Measurements from ENCODE around the gene FBXO22. TPM values are rescaled to one million over a fixed set of nuclear protein-coding genes. Genes with fewer than 3 reads are reported as not detected.
"Not testable (repeated sequence)": the region's sequence is repeated elsewhere in the genome, so short reads cannot be mapped to it uniquely, and the experiment has no call there.

The FBXO22 gene
- total RNA-seq, 1 donor from 2014 or later = 25.1 TPM

- not testable (repeated sequence) for DNase-seq (ENCODE audit: low read depth)
Measured at GRCh38 chr15:75976766-75977165, 73.1 kb downstream of the FBXO22 start.

GRCh38 chr15:75981149-75981815 is 77.6 kb downstream of the FBXO22 start:
- no peak for DNase-seq (ENCODE audit: low read depth)

GRCh38 chr15:75982468-75982867 is 78.8 kb downstream of the FBXO22 start:
- DNase-seq (ENCODE audit: low read depth) = no peak

DNA sequence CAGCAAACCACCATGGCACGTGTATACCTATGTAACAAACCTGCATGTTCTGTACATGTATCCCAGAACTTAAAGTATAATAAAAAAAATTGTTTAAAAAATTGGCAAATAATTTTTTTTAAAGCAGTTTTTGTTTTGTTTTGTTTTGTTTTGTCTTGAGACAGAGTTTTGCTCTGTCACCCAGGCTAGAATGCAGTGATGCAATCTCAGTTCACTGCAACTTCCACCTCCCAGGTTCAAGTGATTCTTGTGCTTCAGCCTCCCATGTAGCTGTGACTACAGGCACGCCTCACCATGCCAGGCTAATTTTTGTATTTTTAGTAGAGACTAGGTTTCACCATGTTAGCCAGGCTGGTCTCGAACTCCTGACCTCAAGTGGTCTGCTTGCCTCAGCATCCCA is 81.0 kb downstream of the FBXO22 start:
- not testable (repeated sequence) for DNase-seq (ENCODE audit: low read depth)

GRCh38 chr15:75985971-75986370 is 82.3 kb downstream of the FBXO22 start:
- DNase-seq (ENCODE audit: low read depth) = no peak

GRCh38 chr15:75989045-75989444 is 85.4 kb downstream of the FBXO22 start:
- DNase-seq (ENCODE audit: low read depth) = no peak

DNA sequence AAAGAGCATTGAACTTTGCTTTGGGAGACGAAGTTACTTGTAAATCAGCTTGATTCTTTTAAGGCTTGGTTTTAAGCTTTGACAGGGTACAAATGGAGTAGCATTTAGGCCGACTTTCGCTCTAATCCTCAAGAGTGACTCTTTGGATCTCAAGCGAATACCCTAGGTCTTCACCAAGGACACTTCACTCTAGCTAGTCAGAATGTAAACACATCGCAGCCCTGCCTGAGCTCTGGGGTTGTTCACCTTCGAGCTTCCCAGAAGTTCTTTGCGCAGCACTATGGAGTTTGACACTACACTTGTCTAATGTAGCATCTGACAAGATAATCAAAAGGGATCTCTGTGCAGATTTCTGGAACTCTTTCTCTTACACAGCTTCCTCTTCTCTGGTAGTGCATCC is 86.2 kb downstream of the FBXO22 start:
- no peak for DNase-seq (ENCODE audit: low read depth)

Other genes with a start within 250 kb of the FBXO22 start
- 6.2 and 19.6 TPM in 2 replicates for gene CSPG4, start 191.0 kb upstream of the FBXO22 start, total RNA-seq
- 67.0 and 67.5 TPM in 2 replicates for gene UBE2Q2, start 60.4 kb upstream of the FBXO22 start, total RNA-seq
- gene NRG4, start 108.5 kb downstream of the FBXO22 start, total RNA-seq = not detected in 2 replicates
- not detected in 2 replicates for gene TMEM266, start 156.1 kb downstream of the FBXO22 start, total RNA-seq

Data from myocyte (in vitro differentiated cells).